Keratinocyte (primary cell): Measurements from ENCODE around the gene APOL1. TPM values are rescaled to one million over a fixed set of nuclear protein-coding genes. Genes with fewer than 3 reads are reported as not detected.

Experiments
- DNase-seq: peaks from one replicate; pipeline ENCODE4 v3.0.0-alpha.2; 2011; ENCODE audit warnings: low read depth, missing footprints, low spot score
- FAIRE-seq: peaks from 2 replicates; lab custom pipeline; 2011; peaks lifted over from hg19 to GRCh38; lab: Jason Lieb, UNC
- H2AFZ ChIP-seq: 2 replicates; pipeline ENCODE4 v1.6.0; 2012; ENCODE audit warnings: low read length, control low read depth, inconsistent platforms; ENCODE audit not compliant: control insufficient read depth
- H3K27ac ChIP-seq: 2 replicates; pipeline ENCODE4 v1.5.1; 2011; ENCODE audit warnings: low read length; ENCODE audit not compliant: control insufficient read depth, insufficient read depth
- H3K27me3 ChIP-seq: 3 replicates; pipeline ENCODE4 v1.6.0; 2011; ENCODE audit warnings: low read length; ENCODE audit not compliant: control insufficient read depth, insufficient read depth; ENCODE audit errors: extremely low read depth
- H3K36me3 ChIP-seq, 2 experiments: 2 replicates in 1 of 2; 3 replicates in 1 of 2; pipeline ENCODE4 v1.5.1; 2011; ENCODE audit warnings: low read length in 2 of 2, mild to moderate bottlenecking in 1 of 2; ENCODE audit not compliant: control insufficient read depth in 2 of 2, insufficient read depth in 2 of 2; ENCODE audit errors: extremely low read depth in 1 of 2
- H3K4me1 ChIP-seq: 3 replicates; pipeline ENCODE4 v1.5.1; 2011; ENCODE audit warnings: low read length; ENCODE audit not compliant: control insufficient read depth, insufficient read depth; ENCODE audit errors: extremely low read depth
- H3K4me2 ChIP-seq: 3 replicates; pipeline ENCODE4 v1.6.0; 2011; ENCODE audit warnings: low read depth, low read length; ENCODE audit not compliant: control insufficient read depth, insufficient read depth; ENCODE audit errors: extremely low read depth
- H3K4me3 ChIP-seq, 3 experiments: fragments of 200-600 bp in 1 of 3; sonication (generic) in 1 of 3; 2 replicates in 2 of 3; 3 replicates in 1 of 3; pipeline ENCODE4 v1.5.1; 2011 to 2016; ENCODE audit warnings: low read length in 3 of 3, mild to moderate bottlenecking in 3 of 3, control low read depth in 2 of 3, inconsistent platforms in 1 of 3, low read depth in 1 of 3, mixed read lengths in 1 of 3, mixed run types in 1 of 3, moderate library complexity in 1 of 3; ENCODE audit not compliant: control insufficient read depth in 2 of 3, insufficient read depth in 2 of 3; ENCODE audit errors: extremely low read depth in 1 of 3
- H3K79me2 ChIP-seq: 2 replicates; pipeline ENCODE4 v1.6.0; 2012; ENCODE audit warnings: low read length; ENCODE audit not compliant: control insufficient read depth, insufficient read depth
- H3K9ac ChIP-seq: 3 replicates; pipeline ENCODE4 v1.6.0; 2011; ENCODE audit warnings: low read length; ENCODE audit not compliant: control insufficient read depth, insufficient read depth; ENCODE audit errors: extremely low read depth
- H3K9me1 ChIP-seq: 3 replicates; pipeline ENCODE4 v1.6.0; 2011; ENCODE audit warnings: low read length; ENCODE audit not compliant: control insufficient read depth, insufficient read depth; ENCODE audit errors: extremely low read depth
- H3K9me3 ChIP-seq: 2 replicates; pipeline ENCODE4 v1.5.1; 2012; ENCODE audit warnings: low read depth, low read length; ENCODE audit not compliant: control insufficient read depth
- H4K20me1 ChIP-seq: 3 replicates; pipeline ENCODE4 v1.6.0; 2011; ENCODE audit warnings: low read length; ENCODE audit not compliant: control insufficient read depth, insufficient read depth; ENCODE audit errors: extremely low read depth
- EZH2 ChIP-seq: IDR thresholded peaks from one replicate; pipeline ENCODE4 v1.6.1; 2012; ENCODE audit warnings: inconsistent platforms, mild to moderate bottlenecking, low read length, moderate library complexity
- dilution Hi-C: fragments of 300-500 bp; cut with MboI; formaldehyde crosslinking; loops from one replicate; pipeline ENCODE4 v1.7.0; 2020; ENCODE audit warnings: low sequenced_read_pairs; ENCODE audit not compliant: extremely low pct_ligation_motif_present
- polyA plus RNA-seq, 5 experiments: library from polyadenylated mRNA; depleted of rRNA in 3 of 5; stranded (reverse) in 3 of 5; stranded (forward) in 1 of 5; unstranded in 1 of 5; fragments of >200 nt; gene quantifications; 1 replicate in 1 of 5; 2 replicates in 3 of 5; 3 replicates in 1 of 5; pipeline versions ENCODE4 v1.2.1 to v1.2.3, GENCODE V29; 2011 to 2012; ENCODE audit warnings: missing spikeins in 2 of 5, low read depth in 1 of 5, low replicate concordance in 1 of 5
- TF ChIP-seq, protein P1 (sequence below), 3 experiments: IDR thresholded peaks in 1 of 3; conservative IDR thresholded peaks in 1 of 3; optimal IDR thresholded peaks in 1 of 3; 2 replicates in 2 of 3; 3 replicates in 1 of 3; pipeline versions ENCODE3 to v1.5.1; 2011; ENCODE audit warnings: low read length in 3 of 3, mild to moderate bottlenecking in 3 of 3, moderate library complexity in 2 of 3, control low read depth in 1 of 3, inconsistent platforms in 1 of 3; ENCODE audit not compliant: insufficient read depth in 2 of 3; ENCODE audit errors: extremely low read depth in 1 of 3

The APOL1 gene
- polyA plus RNA-seq, 1 donor (not counting 4 experiments of a cell fraction or from before 2014, with no cell fraction given), result 3.0 TPM

DNA sequence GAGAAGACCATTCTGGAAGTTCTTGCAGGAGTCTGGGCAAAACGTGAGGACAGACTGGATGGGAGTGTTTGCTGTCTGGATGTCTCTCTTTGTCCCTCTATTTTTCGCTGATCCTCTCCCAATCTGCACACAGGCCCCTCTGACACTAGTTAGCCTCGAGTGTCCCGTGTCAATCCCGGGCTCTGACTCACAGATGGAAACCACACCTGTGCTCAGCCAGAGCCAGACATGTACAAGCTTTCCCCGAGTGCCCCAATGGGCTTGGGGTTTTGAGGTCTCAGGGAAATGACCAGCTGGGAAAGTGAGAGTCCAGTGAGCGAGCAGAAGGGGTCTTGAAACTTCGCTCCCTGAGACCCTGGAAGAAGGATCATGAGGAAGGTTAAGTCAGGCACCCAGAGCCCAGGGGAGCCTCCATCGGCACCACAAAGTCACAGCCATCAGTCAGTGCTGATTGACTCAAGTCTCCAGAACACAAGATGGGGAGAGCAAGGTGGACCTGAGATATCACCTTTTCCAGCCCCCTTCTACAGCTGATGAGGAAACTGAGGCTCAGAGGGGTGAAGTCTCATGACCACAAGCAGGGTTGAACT is 27.5 kb upstream of the APOL1 start:
- DNase-seq, result no peak
- no peak overlapping the region for H3K27ac ChIP-seq
- H3K9me3 ChIP-seq, result no peaks in the 10 kb centered on the region
- H3K9ac ChIP-seq, result no peak overlapping the region
- H3K36me3 ChIP-seq, result peaks cover under 1 to 7% of the 10 kb centered on the region in 2 experiments
- no peak for FAIRE-seq
- no peaks in the 10 kb centered on the region for H3K4me1 ChIP-seq
- dilution Hi-C loops, result no loop called here
- H3K79me2 ChIP-seq, result no peaks in the 10 kb centered on the region
- H3K4me3 ChIP-seq, result no peak overlapping the region
- TF ChIP-seq, protein P1, sequence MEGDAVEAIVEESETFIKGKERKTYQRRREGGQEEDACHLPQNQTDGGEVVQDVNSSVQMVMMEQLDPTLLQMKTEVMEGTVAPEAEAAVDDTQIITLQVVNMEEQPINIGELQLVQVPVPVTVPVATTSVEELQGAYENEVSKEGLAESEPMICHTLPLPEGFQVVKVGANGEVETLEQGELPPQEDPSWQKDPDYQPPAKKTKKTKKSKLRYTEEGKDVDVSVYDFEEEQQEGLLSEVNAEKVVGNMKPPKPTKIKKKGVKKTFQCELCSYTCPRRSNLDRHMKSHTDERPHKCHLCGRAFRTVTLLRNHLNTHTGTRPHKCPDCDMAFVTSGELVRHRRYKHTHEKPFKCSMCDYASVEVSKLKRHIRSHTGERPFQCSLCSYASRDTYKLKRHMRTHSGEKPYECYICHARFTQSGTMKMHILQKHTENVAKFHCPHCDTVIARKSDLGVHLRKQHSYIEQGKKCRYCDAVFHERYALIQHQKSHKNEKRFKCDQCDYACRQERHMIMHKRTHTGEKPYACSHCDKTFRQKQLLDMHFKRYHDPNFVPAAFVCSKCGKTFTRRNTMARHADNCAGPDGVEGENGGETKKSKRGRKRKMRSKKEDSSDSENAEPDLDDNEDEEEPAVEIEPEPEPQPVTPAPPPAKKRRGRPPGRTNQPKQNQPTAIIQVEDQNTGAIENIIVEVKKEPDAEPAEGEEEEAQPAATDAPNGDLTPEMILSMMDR (optimal IDR thresholded peaks at IDR 0.05 in 1 of 3, IDR thresholded peaks at IDR 0.05 in 1 of 3, conservative IDR thresholded peaks at IDR 0.05 in 1 of 3; ENCODE audit: extremely low read depth in 1 of 3, insufficient read depth in 2 of 3, low read length in 3 of 3), result no peak
- TF ChIP-seq EZH2, result no peak
- no peak overlapping the region for H2AFZ ChIP-seq
- H3K4me2 ChIP-seq, result no peak overlapping the region
- H4K20me1 ChIP-seq, result no peaks in the 10 kb centered on the region
- H3K27me3 ChIP-seq, result no peaks in the 10 kb centered on the region
- H3K9me1 ChIP-seq, result no peaks in the 10 kb centered on the region

GRCh38 chr22:36226189-36226588 is 26.7 kb upstream of the APOL1 start:
- DNase-seq, result no peak
- no peak for TF ChIP-seq EZH2
- TF ChIP-seq, protein P1 (optimal IDR thresholded peaks at IDR 0.05 in 1 of 3, IDR thresholded peaks at IDR 0.05 in 1 of 3, conservative IDR thresholded peaks at IDR 0.05 in 1 of 3; ENCODE audit: extremely low read depth in 1 of 3, insufficient read depth in 2 of 3, low read length in 3 of 3), result no peak
- Histone ChIP-seq H3K9me1 (no peaks in the 10 kb centered on the region), H3K27me3 (no peaks in the 10 kb centered on the region), H3K9ac (no peak overlapping the region), H3K4me3 (no peak overlapping the region), H3K9me3 (no peaks in the 10 kb centered on the region), H3K27ac (no peak overlapping the region), H3K79me2 (no peaks in the 10 kb centered on the region), H2AFZ (no peak overlapping the region), H3K4me2 (no peak overlapping the region), H3K4me1 (no peaks in the 10 kb centered on the region), H4K20me1 (no peaks in the 10 kb centered on the region), H3K36me3 (peaks cover 5 to 10% of the 10 kb centered on the region in 2 experiments)
- dilution Hi-C loops, result no loop called here
- FAIRE-seq, result no peak
